PC-9 (cell line): ENCODE measurements around the gene FAM53A. TPM values are rescaled to one million over a fixed set of nuclear protein-coding genes. Genes with fewer than 3 reads are reported as not detected.

Source experiments
- BruUV-seq: library from RNA; stranded (reverse); fragments of 400-500 nt; replicated peaks from 2 replicates; lab custom pipeline; 2021; lab: Mats Ljungman, UMichigan
- CTCF ChIA-PET: fragments of 300-600 bp; sonication (Branson Sonifier 250); formaldehyde crosslinking; loops from one replicate; lab custom pipeline; 2022; ENCODE audit warnings: antibody characterized with exemption; lab: Charles Lee
- POLR2A ChIA-PET: fragments of 300-600 bp; sonication (Branson Sonifier 250); formaldehyde crosslinking; loops from one replicate; lab custom pipeline; 2022; ENCODE audit warnings: antibody characterized with exemption; ENCODE audit not compliant: unreplicated experiment; lab: Charles Lee
- DNase-seq, 2 experiments: peaks; one replicate each; pipeline versions ENCODE4 v3.0.0 to v3.0.0-alpha.2; 2015 to 2022; ENCODE audit warnings: mixed read lengths in 1 of 2
- H2AFZ ChIP-seq: fragments of 200-600 bp; sonication (generic); 2 replicates; pipeline ENCODE4 v1.8.1; 2017; ENCODE audit warnings: antibody characterized with exemption
- H3F3A ChIP-seq: fragments of 200-600 bp; sonication (generic); 2 replicates; pipeline ENCODE4 v1.8.1; 2017; ENCODE audit warnings: antibody characterized with exemption, mild to moderate bottlenecking, low read depth; ENCODE audit not compliant: insufficient read depth
- H3K27ac ChIP-seq: fragments of 200-600 bp; sonication (generic); 2 replicates; pipeline ENCODE4 v1.6.1; 2016; ENCODE audit warnings: mixed run types
- H3K27me3 ChIP-seq: fragments of 200-600 bp; sonication (generic); 2 replicates; pipeline ENCODE4 v1.6.1; 2016; ENCODE audit warnings: low read depth, mixed run types; ENCODE audit not compliant: insufficient read depth
- H3K36me3 ChIP-seq: fragments of 200-600 bp; sonication (generic); 2 replicates; pipeline ENCODE4 v1.6.1; 2016; ENCODE audit warnings: low read depth, mixed run types
- H3K4me1 ChIP-seq: fragments of 200-600 bp; sonication (generic); replicated peaks from 2 replicates; pipeline ENCODE4 v1.6.1; 2016; ENCODE audit warnings: mixed run types; ENCODE audit not compliant: insufficient read depth
- H3K4me2 ChIP-seq: fragments of 200-600 bp; sonication (generic); 2 replicates; pipeline ENCODE4 v1.6.1; 2017; ENCODE audit warnings: mixed run types
- H3K4me3 ChIP-seq: fragments of 200-600 bp; sonication (generic); 2 replicates; pipeline ENCODE4 v1.6.1; 2016; ENCODE audit warnings: mixed run types
- H3K79me2 ChIP-seq: fragments of 200-600 bp; sonication (generic); 2 replicates; pipeline ENCODE4 v1.6.1; 2017; ENCODE audit warnings: low read depth, mixed run types
- H3K9me2 ChIP-seq: fragments of 200-600 bp; sonication (generic); 2 replicates; pipeline ENCODE4 v1.8.1; 2017; ENCODE audit warnings: mild to moderate bottlenecking; ENCODE audit not compliant: insufficient read depth
- H3K9me3 ChIP-seq: fragments of 200-600 bp; sonication (generic); 2 replicates; pipeline ENCODE4 v1.8.1; 2016; ENCODE audit warnings: low read depth; ENCODE audit not compliant: insufficient read depth
- H4K20me1 ChIP-seq: fragments of 200-600 bp; sonication (generic); 2 replicates; pipeline ENCODE4 v1.8.1; 2017; ENCODE audit not compliant: insufficient read depth
- CTCF ChIP-seq: fragments of 200-600 bp; sonication (generic); conservative IDR thresholded peaks from 2 replicates; pipeline ENCODE4 v1.6.1; 2017; ENCODE audit warnings: mixed run types, antibody characterized with exemption, mild to moderate bottlenecking, moderate library complexity
- EZH2 ChIP-seq: fragments of 200-600 bp; sonication (generic); IDR thresholded peaks from 2 replicates; pipeline ENCODE4 v1.8.0; 2017; ENCODE audit warnings: antibody characterized with exemption, low read depth
- intact Hi-C: fragments of 100-400 bp; cut with micrococcal nuclease; formaldehyde crosslinking; loops from one replicate; pipeline ENCODE4 v1.10.0; 2022; ENCODE audit not compliant: unreplicated experiment
- total RNA-seq: library from RNA; stranded (reverse); gene quantifications from 2 replicates; pipeline ENCODE4 v1.2.3, GENCODE V29; 2021

The FAM53A gene
- total RNA-seq, 1 experiment from 2014 or later, result 4.0 TPM

- TF ChIP-seq EZH2 (no peak), CTCF (no peak)
- POLR2A ChIA-PET, result no interaction called here
Observed at GRCh38 chr4:1686440-1687036, 2.4 kb upstream of the FAM53A start.

GRCh38 chr4:1685235-1686150 is 1.4 kb upstream of the FAM53A start:
- Histone ChIP-seq H3K4me1 (0 out of 2 replicates have a peak, but pooled peaks cover 5% of the 10 kb centered on the region), H3K27me3 (no peaks in the 10 kb centered on the region), H3K27ac (no peak overlapping the region), H3K36me3 (no peaks in the 10 kb centered on the region), H3K9me2 (no peaks in the 10 kb centered on the region), H3K4me2 (peak overlapping the region; percentile 80; the same call in 1 of the 2 replicates), H3F3A (peaks cover 44% of the 10 kb centered on the region), H3K79me2 (no peaks in the 10 kb centered on the region), H3K9me3 (no peaks in the 10 kb centered on the region), H4K20me1 (no peaks in the 10 kb centered on the region), H3K4me3 (peak overlapping the region; percentile 56; the same call in 1 of the 2 replicates), H2AFZ (no peak overlapping the region)
- BruUV-seq, result no TSS peak
- ChIA-PET CTCF (interaction anchor here (0.5 kb wide), 1 partner anchor 242 kb away, joined by 21 read pairs; no protein-coding TSS in a partner anchor), POLR2A (no interaction called here)
- TF ChIP-seq EZH2 (no peak), CTCF (no peak)
- DNase-seq, result no peak
- intact Hi-C loops, result loop anchor here (2.0 kb wide), 1 partner anchor 41 kb away; no protein-coding TSS in a partner anchor

More at GRCh38 chr4:1686440-1687036, 2.4 kb upstream of the FAM53A start:
- H2AFZ ChIP-seq, result no peak overlapping the region
- no peaks in the 10 kb centered on the region for H4K20me1 ChIP-seq
- no peaks in the 10 kb centered on the region for H3K79me2 ChIP-seq
- H3K9me2 ChIP-seq, result no peaks in the 10 kb centered on the region
- no peak for DNase-seq
- peaks cover 43% of the 10 kb centered on the region for H3F3A ChIP-seq
- no peak overlapping the region for H3K27ac ChIP-seq
- no peak overlapping the region for H3K4me3 ChIP-seq
- H3K27me3 ChIP-seq, result no peaks in the 10 kb centered on the region
- CTCF ChIA-PET, result interaction anchor here (0.5 kb wide), 1 partner anchor 241 kb away, joined by 21 read pairs; no protein-coding TSS in a partner anchor
- H3K4me1 ChIP-seq, result 0 out of 2 replicates have a peak, but pooled peaks cover 5% of the 10 kb centered on the region
- BruUV-seq, result no TSS peak
- no peak overlapping the region for H3K4me2 ChIP-seq
- no peaks in the 10 kb centered on the region for H3K9me3 ChIP-seq
- intact Hi-C loops, result no loop called here
- no peaks in the 10 kb centered on the region for H3K36me3 ChIP-seq

GRCh38 chr4:1684506-1685234 is 557 bp upstream of the FAM53A start:
- no peaks in the 10 kb centered on the region for H3K9me3 ChIP-seq
- peak in 1 of 2 experiments; percentile 31 for DNase-seq
- BruUV-seq, result no TSS peak
- no peak overlapping the region for H3K27ac ChIP-seq
- H4K20me1 ChIP-seq, result no peaks in the 10 kb centered on the region
- H3K4me3 ChIP-seq, result peak overlapping the region; percentile 56
- TF ChIP-seq CTCF, result no peak
- TF ChIP-seq EZH2, result no peak
- no peaks in the 10 kb centered on the region for H3K9me2 ChIP-seq
- ChIA-PET POLR2A (no interaction called here), CTCF (no interaction called here)
- H3K79me2 ChIP-seq, result no peaks in the 10 kb centered on the region
- H3K27me3 ChIP-seq, result no peaks in the 10 kb centered on the region
- 0 out of 2 replicates have a peak, but pooled peaks cover 5% of the 10 kb centered on the region for H3K4me1 ChIP-seq
- H3K36me3 ChIP-seq, result no peaks in the 10 kb centered on the region
- H3F3A ChIP-seq, result peaks cover 37% of the 10 kb centered on the region
- H2AFZ ChIP-seq, result peak overlapping the region; percentile 80
- peak overlapping the region; percentile 80 for H3K4me2 ChIP-seq
- intact Hi-C loops, result loop anchor here (2.0 kb wide), 1 partner anchor 42 kb away; no protein-coding TSS in a partner anchor
